Testis (tissue), 3 donors: Measurements from ENCODE around the gene LYZ. TPM values are rescaled to one million over a fixed set of nuclear protein-coding genes. Genes with fewer than 3 reads are reported as not detected.

Experiments used
- DNase-seq: peaks from one replicate; pipeline ENCODE4 v3.0.0-alpha.2; 2019
- H3K27ac ChIP-seq, 2 donors: fragments of 200-600 bp; sonication (generic); one replicate each; pipeline ENCODE4 v1.5.1; 2019
- H3K27me3 ChIP-seq: fragments of 200-600 bp; sonication (generic); one replicate; pipeline ENCODE4 v1.5.1; 2019
- H3K36me3 ChIP-seq: fragments of 200-600 bp; sonication (generic); one replicate; pipeline ENCODE4 v1.5.1; 2017; ENCODE audit warnings: low read depth; ENCODE audit errors: missing control alignments
- H3K4me1 ChIP-seq: fragments of 200-600 bp; sonication (generic); one replicate; pipeline ENCODE4 v1.5.1; 2019
- H3K4me3 ChIP-seq, 2 donors: fragments of 200-600 bp; sonication (generic); one replicate each; pipeline ENCODE4 v1.5.1; 2017 to 2019
- H3K9me3 ChIP-seq: fragments of 200-600 bp; sonication (generic); one replicate; pipeline ENCODE4 v1.5.1; 2017
- CTCF ChIP-seq, 3 experiments: fragments of 450-650 bp in 2 of 3; fragments of 200-600 bp in 1 of 3; sonication (generic) in 1 of 3; IDR thresholded peaks; one replicate each; pipeline ENCODE4 v1.5.1; 2016 to 2019; ENCODE audit warnings: antibody characterized with exemption in 3 of 3, mild to moderate bottlenecking in 2 of 3, moderate library complexity in 1 of 3
- POLR2A ChIP-seq: fragments of 450-650 bp; IDR thresholded peaks from one replicate; pipeline ENCODE4 v1.6.1; 2017; ENCODE audit warnings: antibody characterized with exemption, mild to moderate bottlenecking, moderate library complexity
- WGBS, 2 donors: methylation state at CpG; one replicate each; pipeline ENCODE4 v1.1.5; 2018; 5-methylcytosine and 5-hydroxymethylcytosine counted together
- intact Hi-C: fragments of 100-400 bp; cut with DNase I; formaldehyde crosslinking; loops from one replicate; pipeline ENCODE4 v1.15.1; 2023; ENCODE audit warnings: low total_unique reads
- polyA plus RNA-seq: library from polyadenylated mRNA; stranded (reverse); fragments of 350-450 nt; fragmentation: Illumina TruSeq; extraction: RNeasy Lipid Tissue Mini Kit (QIAGEN cat#74804); gene quantifications from one replicate; pipeline ENCODE4 v1.2.3, GENCODE V29; 2014; ENCODE audit warnings: low read depth, low replicate concordance; ENCODE audit not compliant: insufficient read depth
- total RNA-seq, 2 donors: library from RNA; depleted of rRNA; stranded (reverse); fragments of >200 nt; gene quantifications; one replicate each; pipeline ENCODE4 v1.2.3, GENCODE V29; 2016

Gene LYZ
- total and polyA plus RNA-seq, 3 donors from 2014 or later = 3.4 to 203 (median 9.7) TPM

DNA sequence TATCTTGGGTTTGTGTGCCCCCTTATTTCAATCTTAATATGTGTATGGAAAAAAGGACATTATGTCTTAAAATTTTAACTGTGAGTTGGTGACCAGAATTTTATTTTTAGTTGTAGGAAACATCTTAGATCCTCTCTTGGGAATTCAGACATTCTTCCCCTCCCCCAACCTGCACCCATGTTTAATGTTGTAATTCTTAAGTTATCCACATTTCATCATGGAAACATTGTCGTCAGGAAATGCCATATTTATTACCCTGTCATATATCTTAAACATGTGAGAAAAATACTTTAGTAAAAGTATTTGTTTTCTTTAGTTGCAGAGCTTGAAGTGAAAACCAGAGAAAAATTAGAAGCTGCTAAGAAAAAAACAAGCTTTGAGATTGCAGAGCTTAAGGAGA, 41.6 kb downstream of the LYZ start:
- Histone ChIP-seq H3K36me3 (no peaks in the 10 kb centered on the region), H3K9me3 (no peaks in the 10 kb centered on the region), H3K27me3 (no peaks in the 10 kb centered on the region), H3K4me3 (no peak overlapping the region), H3K27ac (no peak overlapping the region), H3K4me1 (no peaks in the 10 kb centered on the region)
- 65 to 75% methylated on average over 1 of the region's 1 CpG for WGBS, 2 donors
- no peak for DNase-seq
- TF ChIP-seq CTCF (IDR thresholded peaks at IDR 0.05) (no peak), POLR2A (no peak)
- intact Hi-C loops = no loop called here

- Histone ChIP-seq H3K9me3 (no peaks in the 10 kb centered on the region), H3K27ac (no peak overlapping the region), H3K27me3 (no peaks in the 10 kb centered on the region), H3K4me1 (no peaks in the 10 kb centered on the region), H3K4me3 (no peak overlapping the region), H3K36me3 (no peaks in the 10 kb centered on the region)
- TF ChIP-seq CTCF (IDR thresholded peaks at IDR 0.05) (no peak), POLR2A (no peak)
- WGBS, 2 donors = 94 to 98% methylated on average over 1 of the region's 1 CpG
- DNase-seq = no peak
- intact Hi-C loops = no loop called here
Measured at GRCh38 chr12:69392179-69392928, 44.2 kb downstream of the LYZ start.

DNA sequence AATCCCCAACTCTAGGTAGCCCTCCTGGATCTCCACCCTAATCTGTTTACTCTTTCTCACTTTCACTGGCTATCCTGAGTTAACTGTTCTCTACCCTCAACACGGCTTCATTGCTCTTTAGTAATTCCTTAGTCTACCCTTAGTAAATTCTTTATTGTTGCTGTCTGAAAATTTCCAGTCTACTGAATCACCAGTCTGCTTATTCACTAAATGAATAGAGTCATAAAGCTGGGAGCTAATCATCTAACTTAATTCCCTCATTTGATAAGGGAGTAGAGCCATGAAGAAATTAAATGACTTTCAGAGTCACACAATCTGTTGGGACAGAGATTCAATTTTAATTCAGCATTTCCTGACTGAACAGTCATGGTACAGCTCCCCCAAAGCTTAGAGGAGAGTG, 47.9 kb downstream of the LYZ start:
- 91 to 96% methylated on average over 1 of the region's 1 CpG for WGBS, 2 donors
- Histone ChIP-seq H3K27me3 (no peaks in the 10 kb centered on the region), H3K4me1 (no peaks in the 10 kb centered on the region), H3K36me3 (no peaks in the 10 kb centered on the region), H3K4me3 (no peak overlapping the region), H3K9me3 (no peaks in the 10 kb centered on the region), H3K27ac (no peak overlapping the region)
- no peak for DNase-seq
- intact Hi-C loops = no loop called here
- TF ChIP-seq CTCF (IDR thresholded peaks at IDR 0.05) = no peak
- no peak for TF ChIP-seq POLR2A

DNA sequence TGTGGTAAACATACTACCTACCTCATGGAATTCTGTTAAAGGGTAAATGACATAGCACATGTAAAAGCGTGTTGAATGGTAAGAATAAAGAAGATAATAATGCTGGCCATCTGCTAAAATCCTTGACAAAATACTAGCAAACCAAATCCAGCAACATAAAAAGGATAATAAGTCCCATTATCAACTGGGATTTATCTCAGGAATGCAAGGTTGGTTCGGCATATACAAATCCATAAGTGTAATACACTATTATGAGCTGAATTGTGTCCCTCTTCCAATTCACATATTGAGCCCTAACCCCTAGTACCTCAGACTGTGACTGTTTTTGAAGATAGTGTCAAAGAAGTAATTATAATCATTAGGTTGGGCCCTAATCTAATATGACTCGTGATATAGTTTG, 48.8 kb downstream of the LYZ start:
- Histone ChIP-seq H3K36me3 (no peaks in the 10 kb centered on the region), H3K9me3 (no peaks in the 10 kb centered on the region), H3K27ac (no peak overlapping the region), H3K27me3 (no peaks in the 10 kb centered on the region), H3K4me3 (no peak overlapping the region), H3K4me1 (no peaks in the 10 kb centered on the region)
- 93 to 97% methylated on average over 3 of the region's 3 CpGs for WGBS, 2 donors
- TF ChIP-seq CTCF (IDR thresholded peaks at IDR 0.05) (no peak), POLR2A (no peak)
- intact Hi-C loops = no loop called here
- DNase-seq = no peak

DNA sequence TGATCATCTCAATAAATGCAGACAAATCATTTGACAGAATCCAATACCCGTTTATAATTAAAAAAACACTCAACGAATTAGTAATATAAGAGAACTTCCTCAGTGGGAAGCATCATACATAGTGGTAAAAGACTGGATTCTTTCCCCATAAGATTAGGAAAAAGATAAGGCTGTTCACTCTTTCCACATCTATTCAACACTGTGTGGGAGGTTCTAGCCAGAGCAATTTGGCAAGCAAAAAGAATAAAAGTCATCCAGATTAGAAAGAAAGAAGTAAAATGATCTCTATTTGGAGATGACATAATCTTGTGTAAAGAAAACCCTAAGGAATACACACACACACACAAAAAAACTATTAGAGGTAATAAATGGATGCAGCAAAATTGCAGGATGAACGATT, 49.8 kb downstream of the LYZ start:
- H3K4me1 ChIP-seq = no peaks in the 10 kb centered on the region
- intact Hi-C loops = no loop called here
- no peak overlapping the region for H3K4me3 ChIP-seq
- no peak for DNase-seq
- H3K27ac ChIP-seq = no peak overlapping the region
- WGBS, 2 donors = 85 to 91% methylated on average over 3 of the region's 3 CpGs
- TF ChIP-seq POLR2A = no peak
- no peak for TF ChIP-seq CTCF (IDR thresholded peaks at IDR 0.05)
- no peaks in the 10 kb centered on the region for H3K9me3 ChIP-seq
- H3K27me3 ChIP-seq = no peaks in the 10 kb centered on the region
- no peaks in the 10 kb centered on the region for H3K36me3 ChIP-seq
